Nephron progenitor cell (in vitro differentiated cells): ENCODE data around the gene RPS6KC1.

ENCODE experiments used
- DNase-seq: peaks from one replicate; pipeline ENCODE4 v3.0.0; 2021
- H3K27ac Mint-ChIP-seq: 2 replicates; pipeline ENCODE4 v1.8.0; 2021; ENCODE audit warnings: mild to moderate bottlenecking, moderate library complexity, mixed read lengths
- H3K27me3 Mint-ChIP-seq: 2 replicates; pipeline ENCODE4 v1.8.0; 2021; ENCODE audit warnings: mild to moderate bottlenecking, low read depth, mixed read lengths; ENCODE audit not compliant: poor library complexity
- H3K36me3 Mint-ChIP-seq: 2 replicates; pipeline ENCODE4 v1.8.0; 2021; ENCODE audit warnings: low read depth, mixed read lengths
- H3K4me1 Mint-ChIP-seq: 2 replicates; pipeline ENCODE4 v1.8.0; 2021; ENCODE audit warnings: mixed read lengths
- H3K4me3 Mint-ChIP-seq: 2 replicates; pipeline ENCODE4 v1.8.0; 2021; ENCODE audit warnings: mild to moderate bottlenecking, moderate library complexity, mixed read lengths
- H3K9me3 Mint-ChIP-seq: 2 replicates; pipeline ENCODE4 v1.8.0; 2021; ENCODE audit warnings: mild to moderate bottlenecking, moderate library complexity, mixed read lengths
- TF ChIP-seq, protein P1 (sequence below): fragments of 200-600 bp; sonication (generic); IDR thresholded peaks from 2 replicates; pipeline ENCODE4 v1.5.0; 2021; ENCODE audit warnings: antibody characterized with exemption

RPS6KC1 gene

DNA sequence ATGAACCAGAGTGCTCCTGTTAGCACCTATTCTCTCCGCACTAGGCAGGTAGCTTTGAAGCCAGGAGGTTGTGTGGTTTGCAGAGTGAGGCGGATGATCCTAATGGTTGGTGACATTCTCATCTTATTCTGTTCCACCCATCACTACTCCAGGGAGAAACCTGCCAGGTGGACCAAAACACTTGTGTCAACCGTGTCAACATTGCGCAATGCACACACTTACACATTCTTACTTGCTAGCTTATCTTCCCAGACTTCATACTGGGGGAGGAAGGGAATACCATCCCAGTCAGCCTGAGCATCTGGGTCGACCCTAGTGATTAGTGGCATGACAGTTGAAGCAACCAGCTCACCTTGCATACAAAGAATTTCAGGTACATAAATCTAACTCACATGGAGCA, 236.9 kb downstream of the RPS6KC1 start:
- Mint-ChIP-seq H3K27ac (no peak overlapping the region), H3K4me1 (peaks cover 6% of the 10 kb centered on the region), H3K36me3 (peaks cover 18% of the 10 kb centered on the region), H3K4me3 (no peak overlapping the region), H3K27me3 (peaks cover 3% of the 10 kb centered on the region), H3K9me3 (peaks cover 15% of the 10 kb centered on the region)
- DNase-seq: no peak
- TF ChIP-seq, protein P1, sequence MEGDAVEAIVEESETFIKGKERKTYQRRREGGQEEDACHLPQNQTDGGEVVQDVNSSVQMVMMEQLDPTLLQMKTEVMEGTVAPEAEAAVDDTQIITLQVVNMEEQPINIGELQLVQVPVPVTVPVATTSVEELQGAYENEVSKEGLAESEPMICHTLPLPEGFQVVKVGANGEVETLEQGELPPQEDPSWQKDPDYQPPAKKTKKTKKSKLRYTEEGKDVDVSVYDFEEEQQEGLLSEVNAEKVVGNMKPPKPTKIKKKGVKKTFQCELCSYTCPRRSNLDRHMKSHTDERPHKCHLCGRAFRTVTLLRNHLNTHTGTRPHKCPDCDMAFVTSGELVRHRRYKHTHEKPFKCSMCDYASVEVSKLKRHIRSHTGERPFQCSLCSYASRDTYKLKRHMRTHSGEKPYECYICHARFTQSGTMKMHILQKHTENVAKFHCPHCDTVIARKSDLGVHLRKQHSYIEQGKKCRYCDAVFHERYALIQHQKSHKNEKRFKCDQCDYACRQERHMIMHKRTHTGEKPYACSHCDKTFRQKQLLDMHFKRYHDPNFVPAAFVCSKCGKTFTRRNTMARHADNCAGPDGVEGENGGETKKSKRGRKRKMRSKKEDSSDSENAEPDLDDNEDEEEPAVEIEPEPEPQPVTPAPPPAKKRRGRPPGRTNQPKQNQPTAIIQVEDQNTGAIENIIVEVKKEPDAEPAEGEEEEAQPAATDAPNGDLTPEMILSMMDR: no peak

DNA sequence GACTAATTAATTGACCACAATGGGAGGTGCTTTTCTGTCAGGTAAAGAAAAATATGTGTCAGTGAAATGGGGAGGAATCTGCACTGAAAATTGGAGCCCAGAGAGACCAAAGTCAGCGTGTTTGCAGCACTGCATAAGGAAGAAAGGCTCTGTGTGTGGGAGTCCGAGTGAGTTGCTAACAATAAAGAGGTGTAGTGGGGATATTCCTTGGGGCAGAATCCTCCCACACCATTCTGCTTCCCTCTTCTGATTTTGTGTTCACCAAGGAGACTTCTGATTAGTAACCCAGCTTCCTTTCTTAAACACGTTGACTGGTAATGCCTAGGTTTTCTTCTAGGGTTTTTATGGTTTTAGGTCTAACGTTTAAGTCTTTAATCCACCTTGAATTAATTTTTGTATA, 240.5 kb downstream of the RPS6KC1 start:
- no peak for DNase-seq
- Mint-ChIP-seq H3K4me1 (peaks cover 6% of the 10 kb centered on the region), H3K4me3 (no peak overlapping the region), H3K27me3 (no peaks in the 10 kb centered on the region), H3K27ac (peak overlapping the region; percentile 57), H3K9me3 (peaks cover 11% of the 10 kb centered on the region), H3K36me3 (peaks cover 10% of the 10 kb centered on the region)
- TF ChIP-seq, protein P1: no peak

DNA sequence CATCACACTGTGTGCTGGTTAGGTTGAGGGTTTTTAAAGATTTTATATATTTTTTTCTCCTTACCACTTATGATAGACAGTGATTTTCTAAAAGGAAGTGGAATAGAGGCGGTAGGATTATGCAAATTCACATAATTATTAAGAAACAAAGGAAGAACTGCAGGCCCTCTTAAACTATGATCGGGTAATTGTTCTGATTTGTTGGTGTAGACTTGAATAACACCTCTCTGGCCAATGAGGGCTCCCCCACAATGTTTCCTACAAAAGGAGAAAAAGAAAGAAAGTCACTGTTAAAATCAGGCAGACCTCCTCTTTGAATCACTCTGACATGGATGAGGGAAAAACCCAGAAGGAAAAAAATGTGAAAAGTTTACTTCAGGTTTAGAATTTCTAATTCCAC, 241.6 kb downstream of the RPS6KC1 start:
- Mint-ChIP-seq H3K27ac (no peak overlapping the region), H3K4me3 (no peak overlapping the region), H3K4me1 (peaks cover 6% of the 10 kb centered on the region), H3K36me3 (peaks cover 10% of the 10 kb centered on the region), H3K9me3 (peaks cover 13% of the 10 kb centered on the region), H3K27me3 (no peaks in the 10 kb centered on the region)
- DNase-seq: no peak
- TF ChIP-seq, protein P1: no peak

DNA sequence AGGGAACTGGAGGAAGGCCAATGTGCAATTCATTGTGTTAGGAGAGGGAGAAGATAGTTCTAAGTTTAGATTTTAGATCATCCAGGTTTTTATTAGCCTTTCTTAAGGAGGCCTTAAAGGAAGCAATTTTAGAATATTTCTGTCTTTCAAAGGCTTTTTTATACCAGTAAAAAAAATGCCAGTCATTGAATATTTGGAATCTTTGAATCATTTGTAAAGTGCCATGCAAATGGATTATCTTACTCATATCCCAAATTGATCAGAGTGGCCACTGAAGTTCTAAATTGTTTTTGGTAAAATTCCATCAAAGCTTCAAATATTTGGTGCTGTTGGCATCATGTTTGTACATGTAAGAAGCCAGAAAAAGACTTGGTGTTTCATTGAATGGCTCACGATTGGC, 244.8 kb downstream of the RPS6KC1 start:
- no peak overlapping the region for H3K27ac Mint-ChIP-seq
- H3K4me3 Mint-ChIP-seq: no peak overlapping the region
- peaks cover 7% of the 10 kb centered on the region for H3K4me1 Mint-ChIP-seq
- no peak for DNase-seq
- no peaks in the 10 kb centered on the region for H3K27me3 Mint-ChIP-seq
- TF ChIP-seq, protein P1: no peak
- peaks cover 12% of the 10 kb centered on the region for H3K36me3 Mint-ChIP-seq
- peaks cover 16% of the 10 kb centered on the region for H3K9me3 Mint-ChIP-seq

DNA sequence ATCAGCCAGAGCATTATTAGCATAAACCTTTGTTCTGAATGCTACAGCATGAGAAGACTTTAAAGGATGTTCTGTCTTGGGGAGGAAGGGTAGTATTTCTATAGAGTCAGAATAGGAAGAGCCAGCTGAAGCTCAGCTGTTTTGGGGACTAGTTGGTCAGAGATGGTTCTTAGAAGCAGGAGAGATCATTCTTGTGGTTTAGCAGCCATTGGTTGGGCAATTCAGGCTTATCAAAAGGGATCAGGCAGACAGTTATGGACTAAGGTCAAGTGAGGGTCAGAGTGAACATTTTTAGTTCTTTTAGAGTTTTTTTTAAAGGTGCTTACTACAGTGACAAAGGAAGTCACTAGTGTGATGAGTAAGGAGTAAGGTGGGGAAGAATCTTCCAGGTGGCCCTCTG, 245.5 kb downstream of the RPS6KC1 start:
- no peak for DNase-seq
- H3K27ac Mint-ChIP-seq: peak overlapping the region; percentile 17
- TF ChIP-seq, protein P1: no peak
- no peak overlapping the region for H3K4me3 Mint-ChIP-seq
- peaks cover 11% of the 10 kb centered on the region for H3K4me1 Mint-ChIP-seq
- H3K9me3 Mint-ChIP-seq: peaks cover 16% of the 10 kb centered on the region
- H3K27me3 Mint-ChIP-seq: no peaks in the 10 kb centered on the region
- peaks cover 11% of the 10 kb centered on the region for H3K36me3 Mint-ChIP-seq

DNA sequence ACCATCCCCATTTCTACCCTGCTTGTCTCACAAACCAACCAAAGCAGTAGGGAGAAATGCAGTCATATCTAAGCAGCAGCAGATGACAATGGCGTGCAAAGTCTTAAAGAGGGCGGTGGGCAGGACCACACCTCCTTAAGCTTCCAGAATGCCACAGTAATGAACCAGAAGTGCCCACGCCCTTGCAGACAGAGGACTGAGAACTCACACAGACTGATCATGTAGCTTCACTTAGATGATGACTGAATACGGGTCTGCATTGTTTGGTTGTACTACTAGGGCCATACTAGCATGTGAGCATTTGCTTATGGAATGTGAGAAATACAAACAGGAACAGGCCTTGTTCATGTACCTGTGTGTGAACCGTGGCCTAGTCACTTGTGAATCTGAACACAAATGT, 246.0 kb downstream of the RPS6KC1 start:
- peaks cover 11% of the 10 kb centered on the region for H3K4me1 Mint-ChIP-seq
- DNase-seq: no peak
- no peaks in the 10 kb centered on the region for H3K27me3 Mint-ChIP-seq
- H3K4me3 Mint-ChIP-seq: no peak overlapping the region
- no peak overlapping the region for H3K27ac Mint-ChIP-seq
- peaks cover 11% of the 10 kb centered on the region for H3K36me3 Mint-ChIP-seq
- H3K9me3 Mint-ChIP-seq: peaks cover 16% of the 10 kb centered on the region
- TF ChIP-seq, protein P1: no peak
